ENCODE measurements around the gene NAPA.

Gene NAPA

DNA sequence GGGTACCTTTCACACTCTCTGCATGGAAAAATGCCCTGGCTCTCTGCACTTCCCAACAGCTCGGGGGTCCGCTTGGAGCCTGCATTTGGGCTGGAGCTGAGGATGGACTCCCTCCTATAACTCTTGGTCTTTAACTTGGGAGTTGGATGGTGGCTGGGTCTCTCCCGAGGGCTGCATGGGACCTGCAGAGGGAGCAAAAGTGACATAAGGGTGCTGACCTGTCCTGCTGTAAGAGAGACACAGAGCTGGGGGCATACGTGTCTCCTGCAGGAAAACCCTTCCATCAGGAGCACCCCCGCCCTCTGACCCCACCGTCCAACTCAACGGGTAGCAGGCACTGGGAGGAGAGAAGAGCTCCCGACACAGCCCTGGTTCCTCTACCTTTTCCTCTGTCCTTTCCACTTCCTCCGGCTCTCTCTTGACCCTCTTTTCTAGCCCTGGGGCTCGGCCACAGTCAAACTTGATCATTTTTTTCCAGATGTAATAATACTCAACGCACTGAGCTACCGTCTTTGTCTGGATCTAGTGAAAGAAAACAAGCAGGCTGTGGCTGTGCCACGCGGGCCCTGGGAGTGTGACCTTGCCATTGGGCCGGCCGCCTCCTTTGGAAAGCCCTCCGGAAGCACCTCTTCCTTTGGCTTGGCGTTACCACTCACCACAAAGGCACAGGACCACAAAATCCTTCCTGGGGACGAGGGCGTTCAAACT lies 6.8 kb upstream of the NAPA start:
- DNase-seq (ENCODE audit: low spot score) = no peak

DNA sequence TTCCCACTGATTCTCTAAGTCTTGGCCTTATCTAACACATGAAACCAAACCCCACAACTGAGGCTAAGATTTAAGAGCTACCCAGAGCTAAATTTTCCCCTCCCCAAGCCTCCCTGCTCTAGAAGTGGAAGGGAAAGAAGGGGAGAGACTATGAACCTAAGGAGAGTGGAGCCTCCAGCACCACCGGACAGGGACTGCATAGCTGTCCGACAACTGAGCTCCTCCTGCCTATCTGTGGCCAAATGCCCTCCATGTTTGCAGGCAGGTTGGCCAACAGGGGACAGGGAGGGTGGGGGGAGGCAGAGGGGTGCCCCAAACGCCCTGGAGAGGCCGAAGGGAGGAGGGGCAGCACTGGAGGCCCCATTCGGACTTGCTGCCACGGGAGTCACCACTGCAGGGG lies 6.0 kb upstream of the NAPA start:
- no peak for DNase-seq (ENCODE audit: low spot score)

DNA sequence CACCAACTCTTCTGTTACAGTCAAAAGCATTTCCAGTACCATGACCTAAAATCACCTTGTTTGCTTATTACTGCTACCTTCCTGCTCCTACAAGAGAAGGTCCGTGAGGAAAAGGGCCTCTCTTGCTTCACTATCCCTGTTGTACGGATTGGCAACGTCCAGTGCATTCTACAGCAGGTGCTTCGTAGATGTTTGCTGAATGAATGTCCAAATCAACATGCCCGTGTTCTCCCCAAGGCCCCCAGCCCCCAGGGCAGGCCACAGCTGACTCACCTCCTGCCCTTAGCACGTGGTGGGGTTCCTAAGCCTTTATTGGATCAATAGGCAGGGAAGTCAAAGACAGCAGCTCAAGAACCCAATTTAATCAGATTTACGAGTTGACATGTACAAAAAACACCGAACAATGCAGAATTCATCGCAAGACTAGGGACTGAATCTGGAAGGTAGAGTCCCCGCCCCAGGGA lies 5.5 kb upstream of the NAPA start:
- no peak for DNase-seq (ENCODE audit: low spot score)

DNA sequence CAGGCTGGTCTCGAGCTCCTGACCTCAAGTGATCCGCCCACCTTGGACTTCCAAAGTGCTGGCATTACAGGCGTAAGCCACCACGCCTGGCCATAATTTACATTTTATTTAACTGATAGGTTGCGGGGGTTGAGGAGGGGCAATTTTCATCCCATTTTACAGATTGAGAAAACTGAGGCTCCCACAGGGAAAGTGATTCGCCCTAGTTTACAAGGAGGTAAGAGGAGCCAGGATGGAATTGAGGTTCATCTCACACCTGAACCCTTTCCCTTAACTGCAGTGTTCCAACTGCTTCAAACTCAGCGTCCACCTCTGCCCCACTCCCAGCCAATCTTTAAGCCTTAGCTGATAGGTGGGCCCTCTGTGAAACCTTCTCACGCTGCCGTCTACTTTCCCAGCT lies 4.0 kb upstream of the NAPA start:
- DNase-seq (ENCODE audit: low spot score) = no peak

DNA sequence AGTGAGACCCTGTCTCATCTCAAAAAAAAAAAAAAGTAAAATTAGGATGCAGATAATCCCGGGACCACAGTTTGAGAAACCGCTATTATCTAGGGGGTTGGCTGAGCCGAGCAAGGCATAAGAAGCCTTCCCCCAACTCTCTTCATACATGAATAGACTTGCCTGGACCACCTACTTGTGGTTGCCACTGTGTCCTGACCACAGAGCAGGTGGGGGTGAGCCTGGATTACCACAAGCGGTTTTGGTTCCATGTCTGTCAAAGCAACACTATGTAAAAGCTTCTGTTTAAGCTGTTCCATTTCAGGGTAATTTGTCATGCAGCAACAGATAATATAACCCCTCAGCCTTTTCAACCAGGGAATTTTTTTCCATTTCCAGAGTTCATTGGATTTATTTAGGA lies 3.3 kb upstream of the NAPA start:
- no peak for DNase-seq (ENCODE audit: low spot score)

DNA sequence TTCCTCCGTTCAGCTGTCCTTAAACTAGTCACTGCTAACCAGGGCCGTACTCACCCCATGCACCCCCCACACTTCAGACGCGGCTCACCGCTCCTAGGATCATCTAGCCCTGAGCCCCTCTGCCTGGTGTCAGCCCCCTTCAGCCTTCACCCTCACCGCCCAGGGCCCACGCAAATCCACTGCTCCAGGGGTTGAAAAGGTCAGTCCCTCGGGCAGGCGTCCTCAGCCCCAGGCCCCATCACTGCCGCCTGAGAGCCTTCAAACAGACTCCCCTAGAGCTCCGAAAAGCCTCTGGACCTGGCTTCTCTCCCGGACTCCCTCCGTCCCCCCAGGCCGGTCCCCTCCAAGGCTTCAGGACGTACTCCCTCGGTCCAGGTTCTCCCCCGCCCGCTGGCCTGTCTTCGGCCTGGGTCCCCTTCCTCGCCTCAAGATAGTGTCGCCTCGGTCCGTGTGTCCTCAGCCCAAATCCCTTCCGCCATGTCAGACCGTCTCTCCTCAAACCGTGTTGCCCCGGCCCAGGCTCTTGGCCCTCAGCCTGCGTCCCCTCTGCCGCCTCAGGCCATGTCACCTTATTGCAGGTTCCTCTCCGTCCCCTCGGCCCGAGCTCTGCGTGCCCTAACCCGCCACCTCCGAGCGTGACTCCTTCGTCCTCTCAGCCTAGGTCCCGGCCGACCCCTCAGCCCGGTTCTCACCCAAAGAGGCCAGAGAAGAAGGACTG lies 553 bp downstream of the NAPA start:
- DNase-seq (ENCODE audit: low spot score) = no peak

DNA sequence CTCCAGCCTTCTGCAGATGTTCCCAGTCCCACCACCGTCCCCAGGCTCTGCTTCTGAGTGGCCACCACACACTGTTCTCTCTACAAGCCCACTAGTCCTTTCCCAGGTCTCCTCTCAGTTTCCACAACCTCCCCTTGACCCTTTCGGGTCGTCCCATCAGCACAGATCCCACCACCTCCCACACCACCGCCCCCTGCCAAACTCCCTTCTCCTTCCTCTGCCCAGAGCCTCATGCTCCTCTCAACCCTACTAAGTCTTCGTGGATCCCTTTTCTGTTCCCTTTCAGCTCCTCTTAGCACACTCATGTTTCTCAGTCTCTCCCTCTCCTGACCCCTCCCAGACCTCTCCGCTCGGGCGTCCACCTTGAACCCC lies 1.9 kb downstream of the NAPA start:
- no peak for DNase-seq (ENCODE audit: low spot score)

DNA sequence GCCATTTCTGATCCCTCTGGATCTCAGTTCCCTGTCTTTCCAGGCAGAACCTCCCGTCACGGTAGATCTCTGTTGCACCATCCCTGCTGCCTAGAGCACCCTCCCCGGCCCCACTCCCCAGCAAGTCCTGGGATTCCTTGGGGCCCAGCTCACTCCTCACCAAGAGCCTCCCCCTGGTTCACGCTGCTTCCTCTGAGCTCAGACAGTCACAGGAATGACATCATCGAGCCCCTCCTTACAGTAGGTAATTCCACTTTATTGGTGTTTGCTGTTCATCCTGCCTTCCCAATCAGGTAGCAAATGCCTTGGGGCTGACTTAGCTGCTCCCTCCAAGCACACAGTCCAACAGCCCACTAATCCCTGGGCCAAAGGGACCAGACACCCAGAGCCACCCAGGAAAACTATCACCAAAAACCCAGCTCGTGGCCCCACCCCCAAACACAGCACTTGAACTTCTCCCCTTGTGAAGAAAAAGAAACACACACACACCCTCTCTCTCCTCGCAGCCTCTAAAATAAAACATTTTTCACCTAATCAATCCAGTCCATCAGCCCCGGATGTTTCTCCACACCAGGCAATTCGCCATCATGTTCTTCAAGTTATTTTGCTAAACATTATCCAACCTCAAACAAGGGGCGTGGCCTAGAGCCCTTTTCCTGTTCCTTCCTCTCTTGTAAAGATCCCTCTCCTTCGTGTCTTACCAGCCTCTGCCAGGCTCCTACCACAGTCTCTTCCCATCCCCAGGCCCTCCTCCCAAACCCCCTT lies 2.5 kb downstream of the NAPA start:
- no peak for DNase-seq (ENCODE audit: low spot score)

DNA sequence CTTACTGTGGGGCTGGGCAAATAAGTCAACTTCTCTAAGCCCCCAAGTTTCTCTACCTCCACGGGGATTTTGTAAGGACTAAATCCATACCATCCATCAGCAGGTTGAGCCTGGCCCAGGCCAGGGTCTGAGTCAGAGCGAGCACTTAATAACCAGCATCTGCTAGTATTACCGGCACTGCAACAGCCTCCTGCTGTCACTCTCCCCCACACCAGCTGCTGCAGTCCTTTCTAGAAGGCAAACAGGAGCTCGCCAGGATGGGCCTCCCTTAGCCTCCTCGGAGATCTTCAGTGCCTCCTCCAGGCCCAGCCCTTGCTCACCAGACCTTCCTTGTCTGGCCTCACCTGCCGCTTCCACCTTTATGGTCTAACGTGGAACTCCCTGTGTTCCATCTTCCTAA lies 3.2 kb downstream of the NAPA start:
- no peak for DNase-seq (ENCODE audit: low spot score)

DNA sequence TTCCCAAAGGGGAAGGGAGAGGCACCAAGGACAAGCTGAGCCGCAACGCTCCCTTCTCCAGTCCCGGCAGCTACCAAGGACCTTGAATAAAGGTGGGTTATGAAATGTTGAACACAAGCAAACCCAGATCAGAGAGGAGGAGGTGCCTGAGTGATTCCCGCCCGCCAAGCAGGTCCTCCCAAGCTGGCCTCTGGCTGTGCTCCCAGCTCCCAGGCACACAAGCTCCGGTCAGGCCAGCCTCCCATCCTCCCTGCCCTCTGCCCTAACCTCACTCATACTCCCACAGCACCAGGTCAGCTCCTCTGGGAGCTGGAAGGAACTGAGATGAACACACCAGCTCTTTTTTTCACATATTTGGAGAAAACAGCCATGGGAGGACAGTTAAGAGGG lies 3.7 kb downstream of the NAPA start:
- DNase-seq (ENCODE audit: low spot score) = no peak

DNA sequence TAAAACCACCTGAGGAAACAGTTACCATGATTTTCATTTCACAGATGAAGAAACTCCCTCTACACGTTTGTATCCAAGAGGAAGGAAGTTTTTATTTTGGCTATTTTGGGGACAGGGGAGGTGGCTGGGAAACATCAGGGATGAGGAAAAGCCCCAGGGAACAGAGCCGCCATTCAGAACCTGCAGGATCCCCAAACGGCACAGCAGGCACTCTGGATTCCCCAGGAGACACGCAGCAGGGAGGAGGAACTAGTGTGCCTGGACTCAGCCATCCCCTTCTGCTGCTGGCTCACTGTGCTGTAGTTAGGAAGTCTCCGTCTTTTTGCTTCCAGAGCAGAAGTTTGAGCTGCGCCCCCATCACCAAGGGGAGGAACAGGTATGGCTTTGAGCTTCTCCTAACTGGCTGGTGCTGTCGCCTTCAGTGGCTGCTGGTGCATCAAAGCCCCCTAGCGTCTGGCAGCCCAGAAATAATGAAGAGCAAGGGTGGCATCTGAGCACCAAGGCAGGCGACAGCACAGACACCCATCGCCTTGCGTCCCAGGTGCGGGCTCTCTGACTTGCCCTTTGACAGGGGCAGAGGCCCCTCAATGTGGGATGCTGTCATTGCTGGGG lies 4.2 kb downstream of the NAPA start:
- no peak for DNase-seq (ENCODE audit: low spot score)

DNA sequence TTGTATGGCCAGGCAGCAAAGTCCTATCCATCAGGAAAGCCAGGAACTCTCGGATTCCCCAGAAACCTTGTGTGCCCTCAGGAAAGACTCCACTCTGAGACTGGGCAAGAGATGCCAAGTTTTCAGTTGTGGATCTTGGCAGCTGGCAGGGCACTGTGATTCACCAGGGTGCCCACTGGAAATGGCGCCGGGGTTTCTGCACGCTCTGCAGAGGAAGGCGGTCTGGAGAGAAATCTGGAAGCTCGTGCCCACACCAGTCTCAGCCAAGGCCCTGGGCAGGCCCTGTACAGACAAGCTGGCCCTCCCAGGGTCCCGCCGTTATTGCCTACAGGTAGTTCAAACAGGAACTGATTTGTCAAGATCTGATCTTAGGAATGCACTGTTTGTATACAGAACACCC lies 4.9 kb downstream of the NAPA start:
- DNase-seq (ENCODE audit: low spot score) = no peak

DNA sequence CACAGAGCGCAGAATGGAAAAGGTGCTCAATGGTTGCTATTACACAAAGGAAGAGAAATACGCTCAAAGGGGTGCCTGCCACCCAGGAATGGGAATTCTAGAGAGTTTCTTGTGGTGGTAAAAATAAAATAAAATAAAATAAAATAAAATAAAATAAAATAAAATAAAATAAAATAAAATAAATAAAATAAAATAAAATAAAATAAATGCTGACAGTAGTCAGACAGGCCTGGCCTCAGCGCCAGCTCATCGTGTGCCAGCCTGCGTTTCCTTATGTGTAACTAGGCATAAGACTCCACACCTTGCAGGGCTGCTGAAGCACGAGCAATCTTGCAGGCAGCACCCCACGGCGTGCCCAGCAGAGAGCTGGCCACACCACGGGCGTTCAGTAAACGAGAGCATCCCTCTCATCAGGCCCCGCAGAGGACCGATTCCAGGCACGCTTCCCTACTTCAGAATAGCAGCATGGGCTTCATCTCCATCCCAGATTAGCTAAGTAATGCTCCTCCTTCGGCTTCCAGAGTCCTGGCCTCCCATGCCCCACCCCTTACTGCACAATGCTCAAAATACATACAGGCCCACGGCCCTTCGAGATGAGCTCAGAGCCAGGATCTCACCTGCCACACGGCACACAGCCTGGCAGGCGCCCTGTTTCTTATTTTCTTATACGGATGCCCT lies 5.6 kb downstream of the NAPA start:
- no peak for DNase-seq (ENCODE audit: low spot score)

DNA sequence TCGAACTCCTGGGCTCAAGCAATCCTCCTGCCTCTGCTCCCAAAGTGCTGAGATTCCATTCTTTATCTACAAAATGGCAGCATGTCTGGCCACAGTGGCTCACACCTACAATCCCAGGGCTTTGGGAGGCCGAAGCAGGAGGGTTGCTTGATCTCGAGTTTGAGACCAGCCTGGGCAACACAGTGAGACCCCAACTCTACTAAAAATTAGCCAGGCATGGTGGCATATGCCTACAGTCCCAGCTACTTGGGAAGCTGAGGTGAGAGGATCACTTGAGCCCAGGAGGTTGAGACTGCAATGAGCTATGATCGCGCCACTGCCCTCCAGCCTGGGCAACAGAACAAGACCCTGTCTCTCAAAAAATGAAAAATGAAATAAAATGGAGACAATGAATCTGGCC lies 6.1 kb downstream of the NAPA start:
- DNase-seq (ENCODE audit: low spot score) = no peak

DNA sequence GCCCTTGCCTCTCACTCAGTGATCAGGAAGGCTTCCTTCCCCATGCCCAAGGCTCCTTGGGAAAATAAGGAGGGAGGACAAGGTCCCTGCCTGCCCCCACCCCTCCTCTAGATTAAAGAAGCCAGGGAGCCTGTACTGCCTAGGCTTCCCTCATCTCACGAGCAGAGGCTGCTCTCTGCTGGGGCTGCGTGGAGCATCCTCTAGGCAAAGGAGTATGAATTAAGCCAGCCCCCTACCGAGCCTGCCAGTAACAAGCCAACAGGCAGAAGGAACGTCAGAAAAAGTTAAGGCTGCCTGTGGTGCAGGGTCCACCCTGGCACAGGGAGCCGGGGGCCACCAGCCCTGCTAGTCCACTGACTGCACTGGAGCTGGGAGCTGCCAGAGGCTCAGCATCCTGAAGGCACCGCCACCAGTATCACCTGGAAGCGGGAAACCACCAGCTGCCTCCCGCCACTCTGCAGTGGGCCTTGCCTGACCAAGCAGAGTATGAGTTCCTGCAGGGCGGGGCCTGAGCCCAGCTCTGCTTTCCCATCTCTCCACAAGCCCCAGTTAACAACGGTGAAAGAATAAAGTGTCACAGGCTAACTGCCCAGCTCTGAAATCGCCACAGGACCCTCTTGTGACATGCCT lies 6.8 kb downstream of the NAPA start:
- DNase-seq (ENCODE audit: low spot score) = no peak

DNA sequence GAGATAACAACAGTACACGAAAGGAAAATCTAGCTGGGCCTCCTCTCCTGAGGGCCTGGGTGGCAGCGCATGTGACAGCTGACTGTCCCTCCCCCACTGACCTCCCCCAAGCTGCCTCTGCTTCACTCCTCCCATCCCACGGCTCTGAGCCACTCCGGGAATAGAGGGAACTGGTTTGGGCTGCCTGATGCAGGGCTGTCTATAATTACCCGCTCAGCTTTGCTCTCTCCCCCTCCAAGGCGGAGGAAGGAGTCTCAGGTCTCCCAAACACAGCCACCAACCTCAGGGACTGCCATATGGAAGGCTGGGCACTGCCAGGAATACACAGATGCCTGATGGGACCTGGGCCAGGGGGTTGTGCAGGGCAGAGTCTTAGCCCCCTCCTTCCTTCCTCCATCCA lies 7.9 kb downstream of the NAPA start:
- no peak for DNase-seq (ENCODE audit: low spot score)

DNA sequence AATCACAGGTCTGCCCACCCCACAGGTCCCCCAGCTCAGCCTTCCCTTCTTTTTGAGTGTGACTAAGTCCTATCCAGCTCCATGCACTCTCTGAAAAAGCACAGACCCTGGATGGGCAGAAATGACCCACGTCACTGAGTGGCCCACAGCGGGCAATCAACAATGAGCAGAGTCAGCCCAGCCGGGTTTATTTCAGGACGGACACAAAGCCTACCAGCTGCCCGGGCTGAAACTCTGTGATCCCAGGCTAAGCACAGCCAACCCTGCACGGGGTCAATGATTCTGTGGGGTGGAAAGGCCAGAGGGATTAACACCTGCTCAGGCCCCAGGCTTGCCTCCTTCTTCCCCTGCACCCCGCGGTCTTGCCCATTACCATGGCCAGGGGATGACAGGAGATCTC lies 8.4 kb downstream of the NAPA start:
- no peak for DNase-seq (ENCODE audit: low spot score)

DNA sequence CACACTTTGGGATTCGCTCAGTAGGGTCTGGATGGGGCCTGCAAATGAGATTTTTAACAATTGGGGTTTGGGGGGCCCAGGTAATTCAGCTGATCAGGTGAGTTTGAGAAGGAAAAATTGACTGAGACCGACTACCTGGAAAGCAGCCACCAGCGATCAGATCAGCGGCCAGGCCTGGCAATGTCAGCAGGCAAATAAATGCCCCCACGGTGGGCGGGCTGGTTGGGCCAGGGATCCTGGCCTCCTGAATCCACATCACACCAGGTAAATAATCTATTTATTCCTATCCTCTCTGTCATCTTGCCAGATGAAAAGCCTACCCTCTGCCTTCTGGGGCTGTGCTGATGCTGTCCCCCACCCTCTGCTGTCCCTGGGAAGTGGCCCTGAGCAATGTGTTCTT lies 9.4 kb downstream of the NAPA start:
- DNase-seq (ENCODE audit: low spot score) = no peak

DNA sequence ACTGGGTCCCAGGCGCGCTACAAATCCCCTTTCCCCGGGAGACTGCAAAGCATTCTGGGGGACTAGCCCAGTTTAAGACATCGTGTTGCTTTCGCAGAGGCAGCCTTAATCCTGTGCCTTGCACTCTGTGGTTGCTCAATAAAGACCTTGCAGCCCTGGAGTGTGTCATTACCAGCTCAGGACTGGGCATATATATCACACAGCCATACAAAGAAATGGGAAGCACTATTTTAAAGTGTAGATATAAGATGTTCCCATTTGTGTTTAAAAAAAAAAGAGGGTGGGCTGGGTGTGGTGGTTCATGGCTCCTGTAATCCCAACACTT lies 11.1 kb downstream of the NAPA start:
- DNase-seq (ENCODE audit: low spot score) = no peak

DNA sequence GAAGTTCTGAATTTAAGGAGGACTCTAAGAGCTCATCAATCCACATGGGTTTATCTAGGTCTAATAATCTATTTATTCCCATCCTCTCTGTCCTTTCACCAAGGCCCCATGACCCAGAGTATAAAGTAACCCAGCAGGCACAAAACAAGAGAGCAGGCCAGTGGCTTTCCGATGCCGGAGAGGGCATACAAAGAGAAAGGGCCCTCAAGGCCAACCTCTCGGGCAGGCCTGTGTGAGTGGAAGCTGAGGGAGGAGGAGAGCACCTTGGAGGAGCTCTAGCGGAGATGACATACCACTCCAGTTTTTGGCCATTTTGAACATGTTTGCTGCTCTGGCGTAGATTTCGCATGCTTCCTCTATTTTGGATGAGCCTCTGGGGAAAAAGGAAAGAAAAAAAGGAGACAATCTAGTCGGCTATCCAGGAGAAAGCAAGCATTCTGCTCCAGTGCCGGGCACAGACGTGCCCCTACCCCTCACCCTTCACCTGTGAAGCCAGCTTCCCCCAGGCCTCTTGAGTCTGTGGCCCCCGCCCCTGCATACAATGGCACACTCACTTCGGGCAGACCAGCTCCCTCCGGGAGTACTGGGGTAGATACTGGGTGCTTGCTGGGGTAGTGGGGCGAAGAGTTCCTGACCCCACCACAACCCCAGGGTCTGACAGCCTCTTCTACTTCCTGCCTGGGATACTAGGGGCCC lies 11.6 kb downstream of the NAPA start:
- no peak for DNase-seq (ENCODE audit: low spot score)
